Hindlimb muscle (tissue), 1 donor: ENCODE measurements around the gene CNNM4. TPM values are rescaled to one million over a fixed set of nuclear protein-coding genes. Genes with fewer than 3 reads are reported as not detected.

Experiments used
- DNase-seq: peaks from one replicate; pipeline ENCODE4 v3.0.0-alpha.2; 2013
- polyA plus RNA-seq: library from polyadenylated mRNA; unstranded; fragments of 120-200 nt; gene quantifications from one replicate; pipeline ENCODE4 v1.2.1, GENCODE V29; 2013; ENCODE audit not compliant: insufficient read length

Gene CNNM4
- polyA plus RNA-seq, 1 donor = 38.2 TPM

- DNase-seq = no peak
These were observed 54.8 kb downstream of the CNNM4 start for GRCh38 chr2:96815326-96816126.

GRCh38 chr2:96816127-96816835 is 55.6 kb downstream of the CNNM4 start, which contains the start of gene CNNM3:
TSS of gene CNNM3 (plus strand) at chr2:96816268. CDS start at chr2:96816278, 10 bp downstream.
- peak; percentile 94 for DNase-seq

- DNase-seq = no peak
These were observed 56.4 kb downstream of the CNNM4 start for GRCh38 chr2:96816836-96817702.

GRCh38 chr2:96817882-96818281 is 57.2 kb downstream of the CNNM4 start:
- no peak for DNase-seq

- no peak for DNase-seq
These were observed 58.6 kb downstream of the CNNM4 start for GRCh38 chr2:96819128-96819875.

- DNase-seq = no peak
These were observed 59.3 kb downstream of the CNNM4 start for GRCh38 chr2:96819876-96820511.

- DNase-seq = no peak
These were observed 60.5 kb downstream of the CNNM4 start for GRCh38 chr2:96821113-96821675.

- no peak for DNase-seq
These were observed 62.1 kb downstream of the CNNM4 start for GRCh38 chr2:96822786-96823185.

GRCh38 chr2:96823198-96823597 is 62.5 kb downstream of the CNNM4 start:
- DNase-seq = no peak

- no peak for DNase-seq
These were observed 63.6 kb downstream of the CNNM4 start for GRCh38 chr2:96824079-96824870.

GRCh38 chr2:96825057-96825456 is 64.4 kb downstream of the CNNM4 start:
- no peak for DNase-seq

- no peak for DNase-seq
These were observed 66.0 kb downstream of the CNNM4 start for GRCh38 chr2:96826546-96827278.

GRCh38 chr2:96828436-96828835 is 67.7 kb downstream of the CNNM4 start:
- DNase-seq = no peak

GRCh38 chr2:96828874-96829273 is 68.2 kb downstream of the CNNM4 start:
- DNase-seq = no peak

GRCh38 chr2:96830044-96830562 is 69.4 kb downstream of the CNNM4 start:
- no peak for DNase-seq

GRCh38 chr2:96831679-96832078 is 71.0 kb downstream of the CNNM4 start:
- DNase-seq = no peak

- DNase-seq = no peak
These were observed 71.7 kb downstream of the CNNM4 start for GRCh38 chr2:96832408-96832753.

GRCh38 chr2:96832754-96833507 is 72.2 kb downstream of the CNNM4 start:
- no peak for DNase-seq

- no peak for DNase-seq
These were observed 75.1 kb downstream of the CNNM4 start for GRCh38 chr2:96835830-96836229.
